A204.1 (cell line): Measurements from ENCODE around the gene KSR1.
"Not testable (repeated sequence)": the region's sequence is repeated elsewhere in the genome, so short reads cannot be mapped to it uniquely, and the experiment has no call there.

Experiments
- FAIRE-seq: peaks from 2 replicates; lab custom pipeline; 2012; peaks lifted over from hg19 to GRCh38; lab: Jason Lieb, UNC

KSR1 gene

GRCh38 chr17:27610304-27610677, 154.0 kb downstream of the KSR1 start:
- FAIRE-seq = no peak

GRCh38 chr17:27612160-27612770, 156.0 kb downstream of the KSR1 start:
- no peak for FAIRE-seq

DNA sequence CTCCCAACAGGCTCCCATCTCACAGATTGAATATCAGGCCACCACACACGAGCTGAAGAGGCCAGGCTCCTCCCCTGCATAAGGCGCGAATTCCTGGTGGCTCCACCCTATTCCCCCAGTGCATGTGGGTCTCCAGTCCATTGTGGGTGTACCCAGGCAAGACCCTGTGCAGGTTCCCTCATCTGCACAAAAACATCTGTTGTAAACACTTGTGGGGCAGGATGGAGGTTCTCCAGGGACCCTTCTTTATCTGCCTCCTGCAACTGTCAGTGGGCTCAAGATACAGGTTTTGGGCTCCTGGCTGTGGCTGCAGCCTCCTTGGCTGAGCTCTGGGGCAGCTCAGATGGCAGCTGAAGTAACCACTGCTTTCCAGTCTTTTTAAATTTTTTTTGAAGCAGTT, 157.2 kb downstream of the KSR1 start:
- FAIRE-seq = no peak

- no peak for FAIRE-seq
Observed at GRCh38 chr17:27615121-27615520, 158.9 kb downstream of the KSR1 start.

DNA sequence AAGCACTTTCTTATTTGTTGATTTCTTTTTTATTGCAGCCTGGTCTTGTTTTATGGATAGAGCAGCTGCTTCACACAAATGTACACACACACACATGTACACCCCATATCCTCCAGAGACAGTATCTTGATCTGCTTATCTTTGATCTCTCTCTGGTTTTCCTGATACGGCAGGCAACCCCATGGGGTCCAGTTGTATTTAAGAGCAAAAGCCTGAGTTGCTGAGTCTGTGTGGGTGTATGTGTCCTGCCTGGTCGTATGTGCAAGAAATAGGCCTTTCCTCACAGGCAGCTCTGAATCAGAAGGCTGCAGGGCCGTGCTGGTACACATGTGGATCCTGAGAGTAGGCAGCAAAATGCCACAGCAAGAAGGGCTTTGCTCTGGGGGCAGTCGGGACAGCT, 160.2 kb downstream of the KSR1 start:
- no peak for FAIRE-seq

GRCh38 chr17:27618417-27618816, 162.2 kb downstream of the KSR1 start:
- no peak for FAIRE-seq

- FAIRE-seq = no peak
Observed at GRCh38 chr17:27620721-27621120, 164.5 kb downstream of the KSR1 start.

GRCh38 chr17:27621536-27621935, 165.3 kb downstream of the KSR1 start:
- FAIRE-seq = no peak

GRCh38 chr17:27621942-27622559, 165.8 kb downstream of the KSR1 start:
- FAIRE-seq = no peak

- FAIRE-seq = no peak
Observed at GRCh38 chr17:27622986-27623385, 166.7 kb downstream of the KSR1 start.

DNA sequence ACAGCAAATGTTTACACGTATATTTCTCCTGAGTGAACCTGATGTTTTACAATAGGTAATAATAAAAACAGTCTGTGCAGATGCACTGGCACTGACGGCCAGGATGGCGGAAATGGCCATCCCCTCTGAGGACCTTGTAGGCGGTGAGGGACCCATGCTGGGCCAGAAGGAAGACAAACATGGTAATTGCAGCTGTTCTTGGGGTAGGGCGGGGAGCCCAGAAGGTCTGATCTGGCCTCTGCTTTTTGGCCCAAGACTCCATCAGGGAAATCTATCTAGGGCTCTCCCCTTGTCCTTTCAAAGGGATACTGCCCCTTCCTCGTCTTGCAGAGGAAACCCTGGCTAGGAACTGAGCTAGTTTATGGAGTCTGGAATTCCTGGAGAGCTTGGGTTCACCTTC, 167.4 kb downstream of the KSR1 start:
- FAIRE-seq = no peak

- FAIRE-seq = no peak
Observed at GRCh38 chr17:27624539-27624938, 168.3 kb downstream of the KSR1 start.

- no peak for FAIRE-seq
Observed at GRCh38 chr17:27625856-27626255, 169.6 kb downstream of the KSR1 start.

- no peak for FAIRE-seq
Observed at GRCh38 chr17:27627514-27627913, 171.3 kb downstream of the KSR1 start.

DNA sequence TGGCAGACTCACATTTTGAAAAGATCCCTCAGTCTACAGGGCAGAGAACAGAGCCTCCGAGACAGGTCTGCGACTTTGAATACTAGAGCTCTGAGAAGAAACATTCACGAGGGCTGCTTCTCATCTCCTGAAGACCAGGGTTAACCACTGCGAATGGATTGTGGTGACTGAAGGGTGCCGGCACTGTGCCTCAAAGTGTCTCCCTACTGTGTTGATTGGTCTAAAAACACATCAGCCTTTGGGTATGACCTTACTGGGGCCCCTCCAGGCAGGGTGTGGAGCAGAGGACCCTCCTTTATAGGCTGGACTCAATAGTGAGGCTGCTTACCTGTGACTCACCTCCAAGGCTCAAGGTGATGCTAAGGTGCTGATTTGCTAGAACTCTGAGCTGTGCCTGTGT, 172.1 kb downstream of the KSR1 start:
- no peak for FAIRE-seq

- FAIRE-seq = not testable (repeated sequence)
Observed at GRCh38 chr17:27629260-27629659, 173.0 kb downstream of the KSR1 start.

DNA sequence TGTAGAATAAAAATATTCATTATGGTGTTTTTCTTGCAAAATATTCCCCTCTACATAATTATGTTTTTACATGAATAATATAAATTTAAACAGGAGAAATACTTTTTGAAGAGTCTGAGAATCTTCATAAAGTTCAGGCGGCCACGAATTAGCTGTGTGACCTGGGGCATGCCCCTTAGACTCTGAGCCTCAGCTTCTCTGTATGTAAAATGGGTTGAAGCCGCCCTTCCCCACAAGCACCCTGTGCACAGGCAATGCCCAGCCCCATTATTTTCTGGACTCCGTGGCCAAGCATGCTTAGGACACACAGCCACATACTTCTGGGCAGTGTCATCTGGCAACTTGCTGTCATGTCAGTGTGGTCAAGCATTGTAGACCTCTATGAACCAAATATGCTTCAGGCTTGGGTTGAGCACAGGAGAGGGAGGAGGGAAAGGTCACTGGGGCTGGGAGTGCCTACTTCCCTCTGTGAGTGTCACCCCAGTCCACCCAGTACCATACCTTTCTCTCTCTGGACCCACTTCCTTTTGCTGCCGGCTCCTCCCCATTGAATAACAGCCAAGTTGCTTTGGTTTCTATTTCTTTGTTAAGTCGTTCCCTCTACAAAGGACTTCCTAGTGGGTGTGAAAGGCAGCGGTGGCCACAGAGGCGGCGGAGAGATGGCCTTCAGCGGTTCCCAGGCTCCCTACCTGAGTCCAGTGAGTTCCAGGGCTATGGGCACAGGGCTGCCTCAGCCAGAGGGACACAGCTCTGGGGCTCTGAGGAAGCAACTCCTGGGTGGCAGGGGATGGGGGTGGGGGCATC, 174.6 kb downstream of the KSR1 start, which contains the start of gene LGALS9:
Gene LGALS9, plus strand, starts transcription at position 582 of the 804 bp plus-strand sequence. Its CDS starts 78 bp downstream, at position 660.
- FAIRE-seq = no peak

DNA sequence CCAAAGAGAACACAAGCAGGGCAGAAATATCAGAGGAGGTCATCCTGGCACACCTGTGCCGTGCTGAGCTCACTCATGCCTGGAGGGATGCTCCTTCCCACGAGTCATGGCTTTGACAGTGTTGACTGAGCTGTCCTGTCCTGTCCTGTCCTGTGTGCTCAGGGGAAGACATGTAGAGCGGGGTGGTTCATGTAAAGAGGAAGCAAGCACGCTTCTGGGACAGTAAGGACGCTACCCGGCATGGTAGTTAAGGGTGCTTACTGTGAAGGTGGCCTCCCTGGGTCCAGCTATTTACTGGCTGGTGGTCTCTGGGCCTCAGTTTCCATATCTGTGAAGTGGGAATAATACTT, 175.1 kb downstream of the KSR1 start:
- FAIRE-seq = no peak

- FAIRE-seq = no peak
Observed at GRCh38 chr17:27631897-27632725, 175.9 kb downstream of the KSR1 start.

DNA sequence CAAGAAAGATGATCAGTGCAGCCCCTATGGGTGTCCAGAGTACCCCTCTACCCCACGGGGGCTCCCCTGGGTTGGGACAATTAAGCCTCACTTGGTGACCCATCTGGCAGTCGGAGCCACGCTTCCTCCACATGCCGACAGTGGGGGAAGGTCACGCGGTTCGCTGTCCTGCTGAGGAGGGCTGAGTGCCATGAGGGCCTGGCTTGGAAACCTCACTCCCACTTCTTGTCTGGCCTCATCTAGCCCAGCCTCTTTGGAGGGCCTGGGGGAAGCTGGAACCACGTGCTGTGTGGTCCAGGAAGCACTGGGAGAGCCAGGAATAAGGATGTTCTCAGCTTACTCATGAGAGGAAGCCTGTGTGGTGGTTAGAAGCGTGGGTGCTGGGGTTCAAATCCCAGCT, 176.5 kb downstream of the KSR1 start:
- not testable (repeated sequence) for FAIRE-seq

- no peak for FAIRE-seq
Observed at GRCh38 chr17:27633312-27634025, 177.2 kb downstream of the KSR1 start.

- FAIRE-seq = no peak
Observed at GRCh38 chr17:27634026-27634335, 177.7 kb downstream of the KSR1 start.
